CD14-positive monocyte (primary cell): ENCODE data around the gene TINCR. TPM values are rescaled to one million over a fixed set of nuclear protein-coding genes. Genes with fewer than 3 reads are reported as not detected.
A peak's percentile ranks its signal among the peaks of the same experiment; 100 is the strongest.

Source experiments
- DNase-seq, 3 donors: peaks; one replicate each; pipeline ENCODE4 v3.0.0-alpha.2; 2011 to 2022
- H2AFZ ChIP-seq: 2 replicates; pipeline ENCODE4 v1.6.0; 2012; ENCODE audit warnings: mild to moderate bottlenecking, low read depth, low read length, inconsistent platforms; ENCODE audit not compliant: insufficient read depth, poor library complexity, severe bottlenecking
- H3K27ac ChIP-seq, 2 donors: 1 replicate in 1 of 2; 2 replicates in 1 of 2; pipeline ENCODE4 v1.5.1; 2012 to 2013; ENCODE audit warnings: low read length in 2 of 2, control low read depth in 1 of 2, inconsistent platforms in 1 of 2, low read depth in 1 of 2, mild to moderate bottlenecking in 1 of 2
- H3K27me3 ChIP-seq, 2 donors: one replicate each; pipeline versions ENCODE4 v1.6.0 to v1.6.1; 2011 to 2013; ENCODE audit warnings: low read length in 2 of 2; ENCODE audit not compliant: control insufficient read depth in 2 of 2, insufficient read depth in 2 of 2
- H3K36me3 ChIP-seq, 2 donors: replicated peaks in 1 of 2; 1 replicate in 1 of 2; 2 replicates in 1 of 2; pipeline versions ENCODE4 v1.5.1 to v1.6.1; 2012 to 2013; ENCODE audit warnings: low read length in 2 of 2, control low read depth in 1 of 2, inconsistent platforms in 1 of 2, mild to moderate bottlenecking in 1 of 2; ENCODE audit not compliant: insufficient read depth in 2 of 2, control insufficient read depth in 1 of 2
- H3K4me1 ChIP-seq, 2 donors: 1 replicate in 1 of 2; 2 replicates in 1 of 2; pipeline versions ENCODE4 v1.5.1 to v1.6.1; 2012 to 2013; ENCODE audit warnings: low read length in 2 of 2, control low read depth in 1 of 2, inconsistent platforms in 1 of 2, mild to moderate bottlenecking in 1 of 2, moderate library complexity in 1 of 2; ENCODE audit not compliant: insufficient read depth in 2 of 2, control insufficient read depth in 1 of 2
- H3K4me2 ChIP-seq: replicated peaks from 2 replicates; pipeline ENCODE3; 2012; ENCODE audit warnings: low read length, moderate library complexity, mild to moderate bottlenecking; ENCODE audit not compliant: poor library complexity, severe bottlenecking; ENCODE audit errors: extremely low read depth
- H3K4me3 ChIP-seq, 3 experiments: fragments of 200-600 bp in 1 of 3; sonication (generic) in 1 of 3; replicated peaks in 1 of 3; 1 replicate in 2 of 3; 2 replicates in 1 of 3; pipeline ENCODE4 v1.5.1; 2011 to 2013; ENCODE audit warnings: low read length in 3 of 3, mild to moderate bottlenecking in 3 of 3, control low read depth in 2 of 3, low read depth in 2 of 3, inconsistent platforms in 1 of 3, moderate library complexity in 1 of 3
- H3K79me2 ChIP-seq: 2 replicates; pipeline ENCODE4 v1.6.0; 2012; ENCODE audit warnings: mild to moderate bottlenecking, control low read depth, inconsistent platforms, low read length, moderate library complexity; ENCODE audit not compliant: insufficient read depth
- H3K9ac ChIP-seq: 2 replicates; pipeline ENCODE4 v1.6.0; 2017; ENCODE audit warnings: low read length, mild to moderate bottlenecking; ENCODE audit not compliant: insufficient read depth, poor library complexity, severe bottlenecking
- H3K9me3 ChIP-seq, 2 donors: replicated peaks in 1 of 2; 1 replicate in 1 of 2; 2 replicates in 1 of 2; pipeline versions ENCODE4 v1.5.1 to v1.6.1; 2012 to 2013; ENCODE audit warnings: low read length in 2 of 2, control low read depth in 1 of 2; ENCODE audit not compliant: control insufficient read depth in 1 of 2, insufficient read depth in 1 of 2
- H4K20me1 ChIP-seq: 2 replicates; pipeline ENCODE4 v1.6.0; 2012; ENCODE audit warnings: mild to moderate bottlenecking, low read length, control low read depth, moderate library complexity; ENCODE audit not compliant: insufficient read depth
- H3K27ac Mint-ChIP-seq, 7 donors: one replicate each; pipeline ENCODE4 v1.8.0; 2020; ENCODE audit warnings: mild to moderate bottlenecking in 7 of 7, mixed read lengths in 7 of 7, moderate library complexity in 6 of 7, inconsistent platforms in 2 of 7
- H3K27me3 Mint-ChIP-seq, 3 donors: one replicate each; pipeline ENCODE4 v1.8.0; 2021 to 2022; ENCODE audit warnings: low read depth in 3 of 3, mild to moderate bottlenecking in 3 of 3, mixed read lengths in 3 of 3, moderate library complexity in 3 of 3, inconsistent platforms in 1 of 3
- H3K36me3 Mint-ChIP-seq, 2 donors: one replicate each; pipeline ENCODE4 v1.8.0; 2020; ENCODE audit warnings: mixed read lengths in 2 of 2, inconsistent platforms in 1 of 2, mild to moderate bottlenecking in 1 of 2
- H3K4me1 Mint-ChIP-seq: one replicate; pipeline ENCODE4 v1.8.0; 2020; ENCODE audit warnings: mild to moderate bottlenecking, mixed read lengths
- H3K4me3 Mint-ChIP-seq, 2 donors: one replicate each; pipeline ENCODE4 v1.8.0; 2020; ENCODE audit warnings: mild to moderate bottlenecking in 2 of 2, mixed read lengths in 2 of 2, moderate library complexity in 1 of 2
- H3K9me3 Mint-ChIP-seq, 7 donors: one replicate each; pipeline ENCODE4 v1.8.0; 2020 to 2022; ENCODE audit warnings: mixed read lengths in 7 of 7, mild to moderate bottlenecking in 6 of 7, moderate library complexity in 6 of 7, inconsistent platforms in 2 of 7
- WGBS: methylation state at CpG from one replicate; pipeline ENCODE4 v1.1.5; 2013; ENCODE audit warnings: missing lambda C conversion rate; ENCODE audit not compliant: insufficient coverage; 5-methylcytosine and 5-hydroxymethylcytosine counted together
- intact Hi-C, 2 donors: fragments of 100-400 bp; cut with micrococcal nuclease; formaldehyde crosslinking; loops; one replicate each; pipeline versions ENCODE4 v1.15.0 to v1.15.1; 2023
- polyA plus RNA-seq, 3 donors: library from polyadenylated mRNA; depleted of rRNA in 1 of 3; unstranded in 2 of 3; stranded (reverse) in 1 of 3; fragments of 300-500 nt in 2 of 3; fragments of >200 nt in 1 of 3; fragmentation: Illumina TruSeq in 2 of 3; gene quantifications; 1 replicate in 2 of 3; 2 replicates in 1 of 3; pipeline ENCODE4 v1.2.3, GENCODE V29; 2012 to 2021
- TF ChIP-seq, protein P1 (sequence below): fragments of 200-600 bp; IDR thresholded peaks from one replicate; pipeline ENCODE4 v1.8.0; 2022; ENCODE audit warnings: antibody characterized with exemption, mild to moderate bottlenecking

TINCR gene
- polyA plus RNA-seq, 3 donors: 0.11 TPM; not detected in 2

DNA sequence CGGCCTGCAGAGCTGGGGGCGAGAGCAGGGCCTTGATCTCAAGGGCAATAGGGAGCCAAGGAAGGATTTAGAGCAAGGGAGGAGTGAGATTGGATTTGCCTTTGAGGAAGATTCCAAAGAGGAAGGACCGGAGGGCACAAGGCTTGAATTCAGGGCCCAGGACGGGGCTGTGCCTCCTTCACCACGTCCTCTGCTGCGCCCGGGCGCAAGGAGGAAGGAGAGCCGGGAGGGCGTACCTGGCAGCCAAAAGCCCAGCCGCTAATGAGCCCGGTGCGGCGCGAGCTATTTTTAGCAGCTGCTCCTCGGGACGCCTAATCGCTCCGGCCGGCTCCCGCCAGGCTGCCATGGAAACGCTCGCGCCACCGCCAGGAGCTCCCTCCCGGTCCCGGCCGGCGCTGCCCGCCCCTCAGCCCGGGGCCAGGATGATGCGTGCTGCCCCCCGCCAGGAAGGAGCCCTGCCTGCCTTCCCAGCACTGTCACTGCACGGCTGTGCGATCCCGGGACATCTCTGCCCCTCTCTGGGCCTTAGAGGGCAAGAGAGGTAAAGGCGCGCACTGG is 31.3 kb downstream of the TINCR start:
- Histone ChIP-seq H3K27ac (no peak overlapping the region), H3K4me1 (no peaks in the 10 kb centered on the region), H3K79me2 (no peaks in the 10 kb centered on the region), H3K4me3 (no peak overlapping the region), H3K36me3 (no peaks in the 10 kb centered on the region), H3K9me3 (peaks cover 23 to 38% of the 10 kb centered on the region in 2 donors), H4K20me1 (no peaks in the 10 kb centered on the region), H3K9ac (no peak overlapping the region), H3K4me2 (no peak overlapping the region), H2AFZ (no peak overlapping the region), H3K27me3 (peaks cover 4 to 13% of the 10 kb centered on the region in 2 donors)
- Mint-ChIP-seq H3K4me1 (no peaks in the 10 kb centered on the region), H3K4me3 (peak overlapping the region in 1 of 2 donors; percentile 51), H3K9me3 (peaks cover 20 to 38% (median 35%) of the 10 kb centered on the region in 7 donors), H3K27ac (no peak overlapping the region), H3K36me3 (no peaks in the 10 kb centered on the region), H3K27me3 (peaks cover 20 to 28% (median 23%) of the 10 kb centered on the region in 3 donors)
- no peak for DNase-seq
- WGBS: 6% methylated on average over 36 of the region's 38 CpGs
- intact Hi-C loops: no loop called here
- TF ChIP-seq, protein P1, sequence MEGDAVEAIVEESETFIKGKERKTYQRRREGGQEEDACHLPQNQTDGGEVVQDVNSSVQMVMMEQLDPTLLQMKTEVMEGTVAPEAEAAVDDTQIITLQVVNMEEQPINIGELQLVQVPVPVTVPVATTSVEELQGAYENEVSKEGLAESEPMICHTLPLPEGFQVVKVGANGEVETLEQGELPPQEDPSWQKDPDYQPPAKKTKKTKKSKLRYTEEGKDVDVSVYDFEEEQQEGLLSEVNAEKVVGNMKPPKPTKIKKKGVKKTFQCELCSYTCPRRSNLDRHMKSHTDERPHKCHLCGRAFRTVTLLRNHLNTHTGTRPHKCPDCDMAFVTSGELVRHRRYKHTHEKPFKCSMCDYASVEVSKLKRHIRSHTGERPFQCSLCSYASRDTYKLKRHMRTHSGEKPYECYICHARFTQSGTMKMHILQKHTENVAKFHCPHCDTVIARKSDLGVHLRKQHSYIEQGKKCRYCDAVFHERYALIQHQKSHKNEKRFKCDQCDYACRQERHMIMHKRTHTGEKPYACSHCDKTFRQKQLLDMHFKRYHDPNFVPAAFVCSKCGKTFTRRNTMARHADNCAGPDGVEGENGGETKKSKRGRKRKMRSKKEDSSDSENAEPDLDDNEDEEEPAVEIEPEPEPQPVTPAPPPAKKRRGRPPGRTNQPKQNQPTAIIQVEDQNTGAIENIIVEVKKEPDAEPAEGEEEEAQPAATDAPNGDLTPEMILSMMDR: no peak

DNA sequence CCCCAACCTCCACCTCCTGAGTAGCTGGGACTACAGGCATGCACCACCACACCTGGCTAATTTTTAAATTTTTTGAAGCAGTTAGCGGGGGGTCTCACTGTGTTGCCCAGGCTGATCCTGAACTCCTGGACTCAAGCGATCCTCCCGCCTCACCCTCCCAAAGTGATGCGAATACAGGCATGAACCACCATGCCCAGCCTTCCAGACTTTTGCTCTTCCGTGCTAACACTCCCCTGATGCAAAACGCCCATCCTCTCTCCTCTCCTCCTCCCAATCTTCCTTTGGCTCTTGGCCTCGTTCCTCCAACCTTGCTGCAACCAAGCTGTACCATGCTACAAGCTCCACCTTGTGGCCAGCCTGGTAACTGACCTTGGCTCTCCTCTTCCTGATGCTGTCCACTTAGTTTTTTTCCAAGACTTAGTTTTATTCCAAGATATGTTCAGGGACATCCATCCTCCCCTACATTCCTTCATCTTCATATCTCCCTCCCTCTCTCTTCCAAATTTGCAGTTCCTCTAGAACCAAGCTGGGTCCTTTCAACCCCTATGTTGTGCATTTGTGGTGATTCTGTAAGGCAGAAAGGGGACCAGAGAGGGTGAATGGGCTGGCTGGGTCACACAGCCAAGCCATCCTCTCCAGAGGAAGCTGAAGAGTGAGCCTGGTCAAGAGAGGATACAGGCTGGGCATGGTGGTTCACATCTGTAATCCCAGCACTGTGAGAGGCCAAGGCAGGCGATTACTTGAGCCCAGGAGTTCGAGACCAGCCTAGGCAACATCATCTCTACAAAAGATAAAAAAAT is 32.8 kb downstream of the TINCR start:
- no peaks in the 10 kb centered on the region for H3K4me1 Mint-ChIP-seq
- WGBS: 85% methylated on average over 6 of the region's 9 CpGs
- H3K4me3 ChIP-seq: no peak overlapping the region
- H3K27ac Mint-ChIP-seq: peak overlapping the region in 1 of 7 donors; percentile 7
- peak overlapping the region in 1 of 2 donors; percentile 18 for H3K4me3 Mint-ChIP-seq
- H3K27me3 ChIP-seq: peaks cover 4 to 13% of the 10 kb centered on the region in 2 donors
- no peak overlapping the region for H3K9ac ChIP-seq
- intact Hi-C loops: no loop called here
- H3K79me2 ChIP-seq: no peaks in the 10 kb centered on the region
- no peak overlapping the region for H3K4me2 ChIP-seq
- peaks cover 23 to 38% of the 10 kb centered on the region in 2 donors for H3K9me3 ChIP-seq
- H2AFZ ChIP-seq: no peak overlapping the region
- TF ChIP-seq, protein P1: peak; percentile 24
- no peak for DNase-seq
- peaks cover 19 to 25% (median 24%) of the 10 kb centered on the region in 3 donors for H3K27me3 Mint-ChIP-seq
- no peaks in the 10 kb centered on the region for H3K36me3 ChIP-seq
- no peaks in the 10 kb centered on the region for H3K36me3 Mint-ChIP-seq
- H4K20me1 ChIP-seq: no peaks in the 10 kb centered on the region
- peaks cover 20 to 38% (median 35%) of the 10 kb centered on the region in 7 donors for H3K9me3 Mint-ChIP-seq
- H3K27ac ChIP-seq: no peak overlapping the region
- H3K4me1 ChIP-seq: no peaks in the 10 kb centered on the region
